NB4 (cell line): ENCODE results near the gene GNA12.

Source experiments
- MAX ChIP-seq: IDR thresholded peaks from 2 replicates; pipeline ENCODE4 v1.6.1; 2011; ENCODE audit warnings: low read depth, low read length
- POLR2A ChIP-seq: IDR thresholded peaks from 2 replicates; pipeline ENCODE4 v1.6.1; 2011; ENCODE audit warnings: mild to moderate bottlenecking; ENCODE audit not compliant: insufficient read length; ENCODE audit errors: extremely low read depth
- TF ChIP-seq, protein P1 (sequence below): IDR thresholded peaks from one replicate; pipeline ENCODE4 v1.5.1; 2012; ENCODE audit warnings: low read depth, low read length

DNA sequence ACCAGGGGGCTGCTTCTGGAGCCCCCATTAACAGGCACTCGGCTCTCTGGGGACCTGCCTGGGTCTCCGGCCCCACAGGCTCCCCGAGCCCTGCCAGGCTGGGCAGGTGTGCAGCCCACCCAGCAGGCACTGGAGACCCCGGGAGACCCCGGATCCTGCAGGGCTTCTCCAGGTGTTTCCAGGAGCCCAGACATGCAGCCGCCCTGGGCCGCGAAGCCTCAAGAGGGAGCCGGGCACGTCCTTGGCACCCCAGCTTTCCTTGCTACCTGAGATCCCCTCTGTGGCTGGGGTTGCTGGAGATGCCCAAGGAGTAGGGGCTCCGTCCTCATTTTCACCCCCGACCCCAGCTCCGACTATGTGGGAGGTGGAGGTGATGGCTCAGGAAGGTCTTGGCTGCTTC, 163.9 kb downstream of the GNA12 start:
- TF ChIP-seq, protein P1, sequence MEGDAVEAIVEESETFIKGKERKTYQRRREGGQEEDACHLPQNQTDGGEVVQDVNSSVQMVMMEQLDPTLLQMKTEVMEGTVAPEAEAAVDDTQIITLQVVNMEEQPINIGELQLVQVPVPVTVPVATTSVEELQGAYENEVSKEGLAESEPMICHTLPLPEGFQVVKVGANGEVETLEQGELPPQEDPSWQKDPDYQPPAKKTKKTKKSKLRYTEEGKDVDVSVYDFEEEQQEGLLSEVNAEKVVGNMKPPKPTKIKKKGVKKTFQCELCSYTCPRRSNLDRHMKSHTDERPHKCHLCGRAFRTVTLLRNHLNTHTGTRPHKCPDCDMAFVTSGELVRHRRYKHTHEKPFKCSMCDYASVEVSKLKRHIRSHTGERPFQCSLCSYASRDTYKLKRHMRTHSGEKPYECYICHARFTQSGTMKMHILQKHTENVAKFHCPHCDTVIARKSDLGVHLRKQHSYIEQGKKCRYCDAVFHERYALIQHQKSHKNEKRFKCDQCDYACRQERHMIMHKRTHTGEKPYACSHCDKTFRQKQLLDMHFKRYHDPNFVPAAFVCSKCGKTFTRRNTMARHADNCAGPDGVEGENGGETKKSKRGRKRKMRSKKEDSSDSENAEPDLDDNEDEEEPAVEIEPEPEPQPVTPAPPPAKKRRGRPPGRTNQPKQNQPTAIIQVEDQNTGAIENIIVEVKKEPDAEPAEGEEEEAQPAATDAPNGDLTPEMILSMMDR, result no peak
- TF ChIP-seq POLR2A (no peak), MAX (no peak)
